Gastrocnemius medialis (tissue), 4 donors: Measurements from ENCODE around the gene ENTPD6.

Source experiments
- POLR2A ChIP-seq, 2 donors: fragments of 450-650 bp; IDR thresholded peaks; one replicate each; pipeline ENCODE4 v1.6.1; 2017; ENCODE audit warnings: antibody characterized with exemption in 2 of 2, mild to moderate bottlenecking in 2 of 2, moderate library complexity in 2 of 2
- TF ChIP-seq, protein P1 (sequence below), 5 experiments: fragments of 450-650 bp in 3 of 5; fragments of 200-600 bp in 2 of 5; sonication (generic) in 2 of 5; IDR thresholded peaks in 4 of 5; conservative IDR thresholded peaks in 1 of 5; 1 replicate in 4 of 5; 2 replicates in 1 of 5; pipeline ENCODE4 v1.5.1; 2016 to 2019; ENCODE audit warnings: antibody characterized with exemption in 5 of 5, mild to moderate bottlenecking in 3 of 5, moderate library complexity in 3 of 5

DNA sequence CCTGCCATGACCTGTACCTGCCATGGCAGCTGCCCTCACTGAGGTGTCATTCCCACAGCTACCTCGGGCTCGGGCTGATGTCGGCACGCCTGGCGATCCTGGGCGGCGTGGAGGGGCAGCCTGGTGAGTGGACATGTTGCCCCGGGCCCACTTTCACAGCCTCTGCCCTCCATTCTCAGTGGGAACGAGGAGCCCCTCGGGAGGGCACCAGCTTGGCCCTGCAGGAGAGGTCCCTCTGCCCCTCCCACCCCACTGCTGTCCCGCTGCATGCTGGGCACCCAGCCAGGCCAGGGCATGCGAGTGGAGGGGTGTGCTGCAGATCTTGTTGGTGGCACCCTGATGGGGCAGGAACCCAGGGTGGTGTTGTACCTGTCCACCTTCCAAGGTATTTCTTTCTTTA is 23.0 kb downstream of the ENTPD6 start:
- TF ChIP-seq, protein P1, sequence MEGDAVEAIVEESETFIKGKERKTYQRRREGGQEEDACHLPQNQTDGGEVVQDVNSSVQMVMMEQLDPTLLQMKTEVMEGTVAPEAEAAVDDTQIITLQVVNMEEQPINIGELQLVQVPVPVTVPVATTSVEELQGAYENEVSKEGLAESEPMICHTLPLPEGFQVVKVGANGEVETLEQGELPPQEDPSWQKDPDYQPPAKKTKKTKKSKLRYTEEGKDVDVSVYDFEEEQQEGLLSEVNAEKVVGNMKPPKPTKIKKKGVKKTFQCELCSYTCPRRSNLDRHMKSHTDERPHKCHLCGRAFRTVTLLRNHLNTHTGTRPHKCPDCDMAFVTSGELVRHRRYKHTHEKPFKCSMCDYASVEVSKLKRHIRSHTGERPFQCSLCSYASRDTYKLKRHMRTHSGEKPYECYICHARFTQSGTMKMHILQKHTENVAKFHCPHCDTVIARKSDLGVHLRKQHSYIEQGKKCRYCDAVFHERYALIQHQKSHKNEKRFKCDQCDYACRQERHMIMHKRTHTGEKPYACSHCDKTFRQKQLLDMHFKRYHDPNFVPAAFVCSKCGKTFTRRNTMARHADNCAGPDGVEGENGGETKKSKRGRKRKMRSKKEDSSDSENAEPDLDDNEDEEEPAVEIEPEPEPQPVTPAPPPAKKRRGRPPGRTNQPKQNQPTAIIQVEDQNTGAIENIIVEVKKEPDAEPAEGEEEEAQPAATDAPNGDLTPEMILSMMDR (IDR thresholded peaks at IDR 0.05 in 4 of 5, conservative IDR thresholded peaks at IDR 0.05 in 1 of 5), result no peak
- no peak for TF ChIP-seq POLR2A (IDR thresholded peaks at IDR 0.05)
